GM21825 (cell line): Measurements from ENCODE around the gene RPS17.
"Not testable (repeated sequence)": the region's sequence is repeated elsewhere in the genome, so short reads cannot be mapped to it uniquely, and the experiment has no call there.

Experiments
- ATAC-seq: cut with Tn5 transposase; IDR thresholded peaks from one replicate; pipeline ENCODE4 v1.9.1; 2021; ENCODE audit warnings: mild to moderate bottlenecking, moderate library complexity; ENCODE audit not compliant: unreplicated experiment

The RPS17 gene

GRCh38 chr15:82549199-82549665 lies 9.0 kb upstream of the RPS17 start:
- ATAC-seq, result no peak

- no peak for ATAC-seq
Observed at GRCh38 chr15:82548700-82549099, 8.4 kb upstream of the RPS17 start.

GRCh38 chr15:82545478-82545877 lies 5.2 kb upstream of the RPS17 start:
- ATAC-seq, result no peak

- no peak for ATAC-seq
Observed at GRCh38 chr15:82545002-82545401, 4.7 kb upstream of the RPS17 start.

- no peak for ATAC-seq
Observed at GRCh38 chr15:82544431-82544830, 4.2 kb upstream of the RPS17 start.

- no peak for ATAC-seq
Observed at GRCh38 chr15:82543160-82543559, 2.9 kb upstream of the RPS17 start.

DNA sequence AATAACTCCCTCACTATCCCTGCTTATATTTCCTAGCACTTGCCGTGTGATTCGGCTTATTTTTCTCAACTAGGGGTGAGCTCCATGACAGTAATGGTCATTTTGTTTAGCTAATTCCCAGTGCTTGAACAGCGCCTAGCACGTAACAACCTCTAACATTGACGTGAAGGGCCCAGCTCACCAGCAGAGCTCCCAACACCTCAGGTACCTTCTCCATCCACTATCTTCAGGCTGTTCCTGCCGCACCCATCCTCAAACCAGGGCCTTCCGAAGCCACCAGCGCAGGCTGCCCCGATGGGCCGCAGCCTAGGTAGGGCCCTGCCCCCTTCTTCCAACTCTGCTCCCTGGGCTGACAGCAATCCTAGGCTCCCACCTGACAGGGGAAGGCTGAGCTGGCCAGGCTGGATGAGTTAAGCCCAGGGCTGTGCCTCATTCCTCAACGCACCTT lies 751 bp upstream of the RPS17 start:
- ATAC-seq, result no peak

GRCh38 chr15:82539691-82540054 lies 584 bp downstream of the RPS17 start:
- ATAC-seq, result no peak

GRCh38 chr15:82538961-82539690 lies 1.1 kb downstream of the RPS17 start:
- no peak for ATAC-seq

DNA sequence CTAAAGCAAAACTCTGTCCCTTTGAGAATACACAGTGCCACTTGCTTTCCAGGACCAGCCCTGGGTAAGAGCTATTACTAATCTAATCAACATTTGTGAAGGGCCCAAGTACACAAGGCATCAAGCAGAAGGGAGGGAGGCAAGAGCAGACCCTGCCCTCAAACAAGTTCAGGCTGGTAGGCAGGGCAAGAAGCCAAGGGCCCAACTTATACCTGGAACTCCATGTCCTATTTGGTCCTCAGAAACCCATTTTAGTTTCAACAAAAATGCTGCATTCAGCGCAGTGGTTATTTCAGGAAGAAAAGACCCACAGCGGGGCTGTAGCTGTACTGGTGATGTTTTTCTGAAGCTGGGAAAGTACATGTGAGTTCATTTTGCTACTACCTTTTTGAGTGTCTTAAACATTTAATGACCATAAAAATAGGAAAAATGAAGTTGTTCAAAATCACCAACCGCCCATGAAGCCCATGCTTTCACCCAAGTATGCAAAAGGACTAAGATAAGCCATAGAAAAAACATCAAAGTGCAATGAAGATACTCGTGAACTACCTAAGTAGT lies 2.8 kb downstream of the RPS17 start:
- ATAC-seq, result no peak

- no peak for ATAC-seq
Observed at GRCh38 chr15:82536409-82537350, 3.6 kb downstream of the RPS17 start.

GRCh38 chr15:82535566-82536408 lies 4.5 kb downstream of the RPS17 start:
- no peak for ATAC-seq

DNA sequence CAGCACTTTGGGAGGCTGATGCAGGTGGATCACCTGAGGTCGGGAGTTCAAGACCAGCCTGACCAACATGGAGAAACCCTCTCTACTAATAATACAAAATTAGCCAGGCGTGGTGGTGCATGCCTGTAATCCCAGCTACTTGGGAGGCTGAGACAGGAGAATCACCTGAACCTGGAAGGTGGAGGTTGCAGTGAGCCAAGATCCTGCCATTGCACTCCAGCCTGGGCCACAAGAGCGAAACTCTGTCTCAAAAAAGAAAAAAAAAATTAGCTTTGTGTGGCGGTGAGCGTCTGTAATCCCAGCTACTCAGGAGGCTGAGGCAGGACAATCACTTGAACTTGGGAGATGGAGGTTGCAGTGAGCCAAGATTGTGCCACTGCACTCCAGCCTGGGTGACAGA lies 5.1 kb downstream of the RPS17 start:
- ATAC-seq, result not testable (repeated sequence)

DNA sequence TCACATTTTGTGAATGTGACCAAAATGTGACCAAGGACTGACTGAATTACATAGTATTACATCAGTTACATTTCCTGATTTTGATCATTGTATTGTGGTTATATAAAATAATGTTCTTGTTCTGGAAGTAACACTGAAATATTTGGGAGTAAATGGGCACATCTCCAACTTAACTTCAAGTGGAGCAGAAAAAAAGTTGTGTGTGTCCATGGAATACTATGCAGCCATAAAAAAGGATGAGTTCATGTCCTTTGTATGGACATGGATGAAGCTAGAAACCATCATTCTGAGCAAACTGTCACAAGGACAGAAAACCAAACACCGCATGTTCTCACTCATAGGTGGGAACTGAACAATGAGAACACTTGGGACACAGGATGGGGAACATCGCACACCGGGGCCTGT lies 5.8 kb downstream of the RPS17 start:
- ATAC-seq, result not testable (repeated sequence)

- ATAC-seq, result no peak
Observed at GRCh38 chr15:82533801-82534200, 6.5 kb downstream of the RPS17 start.

- no peak for ATAC-seq
Observed at GRCh38 chr15:82532991-82533481, 7.2 kb downstream of the RPS17 start.

GRCh38 chr15:82532383-82532990 lies 7.8 kb downstream of the RPS17 start:
- ATAC-seq, result no peak

DNA sequence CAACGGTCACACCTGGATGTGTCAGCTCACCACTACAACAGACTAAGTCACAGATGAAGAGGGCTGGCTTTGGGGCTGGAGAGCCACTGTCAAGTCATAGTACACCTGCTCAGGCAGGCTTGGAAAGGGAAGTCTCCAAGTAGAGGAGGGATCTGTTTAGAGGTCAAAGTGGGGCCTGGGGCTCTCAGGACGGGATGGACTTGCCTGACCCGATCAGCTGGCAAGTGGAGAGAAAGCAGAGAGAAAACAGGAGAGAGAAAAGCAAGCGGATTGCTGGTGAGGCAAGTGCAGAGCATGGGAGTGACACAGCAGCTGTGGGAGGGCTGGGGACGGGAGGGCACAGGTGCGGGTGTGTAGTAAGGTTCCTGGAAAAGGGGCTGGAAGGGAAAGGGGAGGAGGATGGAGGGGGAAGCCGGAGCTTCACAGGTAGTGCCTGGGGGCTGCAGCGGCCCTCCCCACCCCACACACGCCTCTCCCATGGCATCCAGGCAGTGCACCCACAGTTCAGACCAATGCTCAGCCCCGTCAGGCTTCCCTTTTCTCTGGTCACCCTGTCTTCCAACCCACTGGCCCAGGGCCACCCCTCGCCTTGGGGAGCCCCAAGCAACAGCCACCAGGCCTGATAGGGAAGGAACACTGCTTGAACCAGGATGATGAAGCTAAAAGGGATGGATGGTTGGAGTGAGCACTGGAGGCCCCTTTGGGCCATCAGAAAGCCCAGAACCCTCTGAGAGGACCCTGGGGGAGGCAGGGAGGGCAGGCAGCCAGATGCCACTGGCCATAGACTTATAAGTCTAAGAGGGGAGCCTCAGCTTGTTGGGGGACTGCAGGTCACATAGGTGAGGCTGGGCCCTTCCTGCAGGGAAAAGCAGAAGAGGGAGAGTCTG lies 8.5 kb downstream of the RPS17 start:
- no peak for ATAC-seq
